NCI-H2227 treated with DMSO at 0.1 percent for 48 hours (cell line): Measurements from ENCODE around the gene INTS3.
"Not testable (repeated sequence)": the region's sequence is repeated elsewhere in the genome, so short reads cannot be mapped to it uniquely, and the experiment has no call there.

ENCODE experiments used
- DNase-seq: peaks from one replicate; lab custom pipeline; 2025; lab: John Stamatoyannopoulos, UW

Gene INTS3

DNA sequence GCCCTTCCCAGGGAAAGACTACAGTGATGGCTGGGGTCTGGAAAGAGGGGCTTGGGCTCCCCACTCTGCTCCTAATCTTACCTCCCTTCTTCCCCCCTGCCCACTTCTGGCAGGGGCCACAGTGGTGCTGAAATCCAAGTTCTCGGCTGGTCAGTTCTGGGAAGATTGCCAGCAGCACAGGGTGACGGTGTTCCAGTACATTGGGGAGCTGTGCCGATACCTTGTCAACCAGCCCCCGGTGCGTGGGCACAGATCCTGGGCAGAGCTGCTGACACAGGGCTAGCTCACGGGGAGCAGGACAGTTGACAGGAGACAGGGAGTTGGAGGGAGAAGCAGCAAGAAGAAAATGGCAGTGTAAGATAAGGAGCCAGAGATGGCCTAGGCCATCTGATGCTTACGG, 49.8 kb downstream of the INTS3 start:
- DNase-seq = no peak

GRCh38 chr1:153778051-153778823, 50.4 kb downstream of the INTS3 start:
- no peak for DNase-seq

DNA sequence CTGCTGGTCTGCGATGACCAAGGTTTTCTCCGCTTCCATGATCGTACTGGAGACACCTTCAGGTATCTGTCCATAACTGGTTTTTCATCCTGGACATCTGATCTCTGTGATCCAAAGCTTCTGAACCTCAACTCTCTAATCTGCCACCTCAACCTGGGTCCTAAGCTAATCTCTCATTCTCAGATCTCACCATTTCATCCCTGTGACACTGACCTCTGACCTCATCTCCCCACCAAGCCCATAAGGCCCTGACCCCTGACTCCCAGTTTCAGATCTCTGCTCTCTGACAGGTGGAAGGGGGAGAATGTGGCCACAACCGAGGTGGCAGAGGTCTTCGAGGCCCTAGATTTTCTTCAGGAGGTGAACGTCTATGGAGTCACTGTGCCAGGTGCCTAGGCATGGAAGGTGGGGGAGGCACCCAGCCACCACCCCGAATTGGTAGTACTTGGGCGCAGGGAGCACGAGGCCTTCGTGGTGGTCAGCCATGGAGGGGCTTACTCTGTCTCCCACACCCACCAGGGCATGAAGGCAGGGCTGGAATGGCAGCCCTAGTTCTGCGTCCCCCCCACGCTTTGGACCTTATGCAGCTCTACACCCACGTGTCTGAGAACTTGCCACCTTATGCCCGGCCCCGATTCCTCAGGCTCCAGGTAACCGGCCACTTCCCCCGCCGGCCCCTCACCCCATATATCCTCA, 51.1 kb downstream of the INTS3 start:
- no peak for DNase-seq

- DNase-seq = no peak
Measured at GRCh38 chr1:153779781-153780541, 52.1 kb downstream of the INTS3 start.

DNA sequence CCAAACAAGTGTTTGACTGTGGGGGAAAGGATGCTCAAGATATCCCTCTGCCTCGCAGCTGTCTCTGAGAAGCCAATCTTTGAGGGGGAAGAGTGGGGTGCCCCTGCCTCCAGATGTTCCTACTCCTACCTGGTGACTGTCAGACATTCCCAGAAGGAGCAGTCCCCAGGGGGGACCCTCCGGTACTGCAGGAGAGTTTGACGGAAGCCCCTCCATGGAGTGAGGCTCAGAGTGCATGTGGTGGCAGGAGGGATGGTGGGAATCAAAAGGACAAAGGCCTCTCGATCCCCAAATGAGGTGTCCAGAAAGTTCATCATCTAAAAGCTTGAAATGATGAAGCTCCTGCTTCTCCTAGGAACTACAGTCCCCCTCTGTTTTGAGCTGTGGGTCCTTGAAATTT, 52.7 kb downstream of the INTS3 start:
- no peak for DNase-seq

- not testable (repeated sequence) for DNase-seq
Measured at GRCh38 chr1:153782648-153783047, 54.8 kb downstream of the INTS3 start.

GRCh38 chr1:153783233-153784190, 55.7 kb downstream of the INTS3 start:
- DNase-seq = peak; percentile 93

GRCh38 chr1:153786038-153786790, 58.4 kb downstream of the INTS3 start:
- DNase-seq = no peak

DNA sequence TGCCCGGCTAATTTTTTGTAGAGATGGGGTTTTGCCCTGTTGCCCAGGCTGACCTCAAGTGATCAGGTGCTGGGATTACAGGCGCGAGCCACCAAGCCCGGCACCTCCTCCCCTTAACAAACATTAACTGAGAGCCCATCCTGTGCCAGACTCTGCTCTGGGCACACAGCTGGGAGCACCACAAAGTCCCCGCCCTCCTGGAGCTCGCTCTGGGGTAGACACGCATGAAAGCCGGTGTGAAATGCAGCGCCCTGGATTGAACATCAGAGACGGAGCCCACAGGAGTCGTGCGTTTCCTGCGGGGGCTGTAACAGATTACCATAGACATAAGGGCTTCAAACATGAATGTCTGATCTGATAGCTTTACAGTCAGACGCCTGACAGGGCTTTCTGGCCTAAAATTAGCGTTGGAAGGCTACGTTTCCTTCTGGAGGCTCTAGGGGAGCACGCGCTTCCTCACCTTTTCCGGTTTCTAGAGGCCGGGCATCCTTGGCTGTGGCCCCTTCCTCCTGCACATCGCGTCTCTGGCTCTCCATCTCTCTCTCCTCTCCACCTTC, 61.7 kb downstream of the INTS3 start:
- DNase-seq = no peak

DNA sequence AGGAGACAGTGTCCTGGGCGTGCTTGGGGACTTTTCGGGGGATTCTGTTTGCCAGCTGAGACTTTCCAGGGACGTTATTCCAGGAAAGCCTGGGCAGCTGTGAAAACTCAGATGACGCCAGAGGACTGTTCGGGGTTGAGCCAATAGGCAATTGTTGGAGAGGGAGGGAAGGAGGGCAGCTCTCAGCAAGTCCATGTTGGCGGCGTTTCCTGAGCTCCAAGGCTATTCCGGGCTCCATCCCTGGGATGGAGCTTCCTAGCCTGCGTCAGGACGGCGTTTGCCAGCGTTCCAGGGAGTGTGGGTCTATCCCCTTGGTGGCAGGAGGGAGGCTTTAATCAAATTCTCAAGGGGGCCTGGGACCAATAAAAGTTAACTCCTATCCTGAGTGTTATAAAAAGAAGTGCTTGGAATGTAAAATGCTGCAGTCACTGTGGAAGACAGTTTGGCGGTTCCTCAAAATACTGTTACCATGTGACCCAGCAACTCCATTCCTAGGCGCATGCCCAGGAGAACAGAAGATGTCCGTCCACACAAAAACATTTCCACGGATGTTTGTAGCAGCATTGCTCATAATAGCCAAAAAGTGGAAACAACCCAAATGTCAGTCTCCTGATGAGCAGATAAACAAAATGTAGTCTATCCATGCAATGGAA, 62.6 kb downstream of the INTS3 start:
- no peak for DNase-seq

GRCh38 chr1:153790966-153791647, 63.3 kb downstream of the INTS3 start:
- no peak for DNase-seq

GRCh38 chr1:153791648-153792253, 63.9 kb downstream of the INTS3 start:
- DNase-seq = no peak

GRCh38 chr1:153792631-153793041, 64.8 kb downstream of the INTS3 start:
- DNase-seq = no peak

DNA sequence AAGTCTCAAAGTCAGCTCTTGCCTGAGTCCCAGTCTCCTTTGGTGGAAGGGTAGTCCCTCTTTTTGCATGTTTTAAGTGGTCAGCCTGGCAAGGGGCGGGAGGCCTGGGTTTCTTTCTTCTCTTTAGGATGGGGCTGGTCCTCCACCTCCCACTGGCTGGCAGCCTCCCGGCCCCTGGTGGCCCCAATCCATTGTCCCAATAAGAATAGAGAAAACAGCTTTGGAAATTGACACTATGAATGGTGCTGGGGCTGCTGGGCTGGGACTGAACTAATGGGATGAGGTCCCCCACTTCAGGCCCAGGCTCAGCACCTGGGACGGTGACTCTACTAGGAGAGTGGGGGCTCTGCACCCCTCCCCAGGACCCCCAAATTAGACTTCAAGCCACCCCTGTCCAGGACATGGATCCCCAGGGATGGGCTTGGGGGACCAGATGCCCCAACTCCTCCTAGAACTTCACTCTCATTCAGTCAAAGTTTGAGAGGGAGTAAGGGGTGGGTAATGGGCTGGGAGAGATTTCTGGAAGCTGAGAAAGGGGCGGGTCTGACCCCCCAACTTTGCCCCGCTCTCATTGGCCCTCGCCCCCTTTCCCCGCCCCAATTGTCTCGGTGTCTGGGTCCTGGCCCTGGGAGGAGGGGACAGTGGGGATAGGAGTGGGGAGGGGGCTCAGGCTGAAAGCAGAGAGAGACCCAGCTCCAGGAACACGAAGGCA, 65.6 kb downstream of the INTS3 start:
- no peak for DNase-seq

DNA sequence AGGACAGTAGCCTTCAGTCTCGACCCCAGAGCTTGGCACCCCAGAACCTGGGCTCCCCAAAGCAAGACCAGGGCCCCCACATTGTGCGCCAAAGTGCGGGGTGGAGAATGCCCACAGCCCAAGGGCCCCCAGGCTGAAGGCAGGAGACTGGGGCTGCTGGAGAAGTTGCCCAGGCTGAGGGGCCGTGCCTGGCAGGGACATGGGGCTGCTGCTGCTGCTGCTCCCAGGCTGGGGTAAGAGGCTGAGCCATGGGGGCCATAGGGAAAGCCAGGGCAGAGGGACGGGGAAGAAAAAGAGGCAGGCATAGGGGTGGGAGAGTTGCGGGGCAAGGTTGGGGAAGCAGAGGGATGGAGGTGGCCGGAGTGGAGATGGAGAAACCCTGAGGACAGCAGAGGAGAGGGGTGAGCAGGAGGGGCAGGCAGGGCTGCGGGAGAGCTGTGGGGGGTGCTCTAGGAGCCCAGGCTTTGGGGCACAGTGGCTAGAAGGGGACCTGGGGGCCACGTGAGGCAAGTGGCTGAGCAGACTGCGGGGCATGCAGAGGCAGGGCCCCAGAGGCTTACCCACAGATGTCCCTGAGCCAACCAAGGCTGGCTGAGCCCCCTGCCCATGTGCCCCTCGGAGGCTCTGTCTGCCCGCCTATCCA, 66.2 kb downstream of the INTS3 start:
- no peak for DNase-seq

DNA sequence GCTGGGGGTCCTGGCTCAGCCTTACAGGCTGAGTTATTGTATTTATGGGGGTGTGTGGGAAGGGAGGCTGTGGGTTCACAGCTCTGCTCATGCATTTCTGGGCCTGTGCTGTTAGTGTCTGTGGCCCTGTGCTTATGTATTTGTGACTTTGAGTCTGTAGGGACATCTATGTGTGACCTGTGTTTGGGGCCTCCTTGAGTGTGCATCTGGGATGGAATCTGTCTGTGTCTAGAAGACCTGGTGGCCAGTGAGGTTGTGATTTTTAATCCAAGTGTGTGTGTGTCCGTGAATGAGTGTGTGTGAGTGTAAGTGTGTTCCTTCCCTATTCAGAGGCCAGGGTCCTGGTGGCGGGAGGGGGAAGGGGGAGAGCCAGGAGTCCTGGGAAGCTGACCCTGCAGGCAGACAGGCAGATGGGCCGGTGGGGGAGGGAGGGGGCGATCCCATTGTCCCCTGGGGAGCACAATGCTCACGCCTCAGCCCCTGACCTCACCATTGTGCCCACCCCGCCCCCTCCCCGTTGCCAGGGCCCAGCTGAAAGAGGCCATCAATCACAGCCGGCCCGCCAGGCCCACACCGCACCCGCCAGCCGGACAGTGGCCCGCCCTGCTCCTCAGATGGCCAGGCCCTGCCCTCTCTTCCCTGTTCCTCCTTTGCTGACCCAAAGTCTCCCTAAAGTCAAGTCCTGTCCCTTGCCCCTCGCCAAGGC, 66.9 kb downstream of the INTS3 start:
- DNase-seq = peak; percentile 25

- DNase-seq = no peak
Measured at GRCh38 chr1:153795330-153795837, 67.5 kb downstream of the INTS3 start.
